SK-N-MC (cell line): Measurements from ENCODE around the gene PRELP.

Experiments
- EZH2 ChIP-seq: fragments of 200-600 bp; sonication (generic); IDR thresholded peaks from one replicate; pipeline ENCODE4 v1.6.1; 2017; ENCODE audit warnings: antibody characterized with exemption
- FOXP2 ChIP-seq: optimal IDR thresholded peaks from 2 replicates; pipeline ENCODE3; 2011; ENCODE audit warnings: mild to moderate bottlenecking, moderate library complexity; ENCODE audit not compliant: insufficient read depth; ENCODE audit errors: extremely low read length, control extremely low read depth
- POLR2AphosphoS5 ChIP-seq: IDR thresholded peaks from 2 replicates; pipeline ENCODE4 v1.6.1; 2012; ENCODE audit warnings: mild to moderate bottlenecking, low read depth, low read length, borderline replicate concordance

DNA sequence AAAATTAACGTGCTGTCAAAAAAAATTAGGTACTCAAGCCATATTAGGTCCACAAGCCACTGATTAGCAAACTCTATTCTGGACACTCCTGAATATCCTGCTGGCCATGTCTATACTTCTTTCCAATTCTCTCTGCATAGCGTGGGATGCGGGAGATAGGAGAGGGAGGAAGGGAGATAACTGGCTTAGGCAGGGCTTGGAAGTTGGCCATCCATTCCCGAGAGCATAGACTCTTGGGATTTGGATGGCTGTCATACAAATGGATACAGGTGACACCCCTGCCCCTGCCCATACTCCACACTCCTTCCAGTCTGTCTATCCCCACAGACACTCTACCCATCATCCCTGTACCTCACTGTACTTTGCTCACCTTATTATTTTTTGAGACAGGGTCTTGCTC, 2.3 kb upstream of the PRELP start:
- TF ChIP-seq EZH2 (no peak), POLR2AphosphoS5 (no peak), FOXP2 (no peak)
